Neural crest cell (in vitro differentiated cells): Measurements from ENCODE around the gene ASB18. TPM values are rescaled to one million over a fixed set of nuclear protein-coding genes. Genes with fewer than 3 reads are reported as not detected.
"Not testable (repeated sequence)": the region's sequence is repeated elsewhere in the genome, so short reads cannot be mapped to it uniquely, and the experiment has no call there.

ENCODE experiments used
- DNase-seq: peaks from one replicate; pipeline ENCODE4 v3.0.0; 2021; ENCODE audit warnings: low read depth, mixed read lengths, low spot score
- H3K27ac Mint-ChIP-seq: one replicate; pipeline ENCODE4 v1.8.0; 2021; ENCODE audit warnings: mild to moderate bottlenecking, mixed read lengths; ENCODE audit not compliant: unreplicated experiment
- H3K27me3 Mint-ChIP-seq: 2 replicates; pipeline ENCODE4 v1.8.0; 2021; ENCODE audit warnings: low read depth, mild to moderate bottlenecking, mixed read lengths
- H3K36me3 Mint-ChIP-seq: 2 replicates; pipeline ENCODE4 v1.8.0; 2021; ENCODE audit warnings: low read depth, mild to moderate bottlenecking, mixed read lengths
- H3K4me1 Mint-ChIP-seq: 2 replicates; pipeline ENCODE4 v1.8.0; 2021; ENCODE audit warnings: mixed read lengths
- H3K4me3 Mint-ChIP-seq: one replicate; pipeline ENCODE4 v1.8.0; 2021; ENCODE audit warnings: mild to moderate bottlenecking, mixed read lengths
- H3K9me3 Mint-ChIP-seq: 2 replicates; pipeline ENCODE4 v1.8.0; 2021; ENCODE audit warnings: mixed read lengths
- total RNA-seq: library from RNA; stranded (reverse); gene quantifications from 2 replicates; pipeline ENCODE4 v1.2.1, GENCODE V29; 2021
- TF ChIP-seq, protein P1 (sequence below): fragments of 200-600 bp; sonication (generic); conservative IDR thresholded peaks from 2 replicates; pipeline ENCODE4 v1.5.0; 2021; ENCODE audit warnings: antibody characterized with exemption, mild to moderate bottlenecking

The ASB18 gene
- total RNA-seq, 1 donor from 2014 or later = not detected

GRCh38 chr2:236284208-236284607, 20.0 kb upstream of the ASB18 start:
- peaks cover 19% of the 10 kb centered on the region for H3K36me3 Mint-ChIP-seq
- no peak overlapping the region for H3K27ac Mint-ChIP-seq
- H3K9me3 Mint-ChIP-seq = peaks cover 15% of the 10 kb centered on the region
- no peak overlapping the region for H3K4me3 Mint-ChIP-seq
- no peak for DNase-seq
- no peaks in the 10 kb centered on the region for H3K4me1 Mint-ChIP-seq
- peaks cover 13% of the 10 kb centered on the region for H3K27me3 Mint-ChIP-seq
- TF ChIP-seq, protein P1, sequence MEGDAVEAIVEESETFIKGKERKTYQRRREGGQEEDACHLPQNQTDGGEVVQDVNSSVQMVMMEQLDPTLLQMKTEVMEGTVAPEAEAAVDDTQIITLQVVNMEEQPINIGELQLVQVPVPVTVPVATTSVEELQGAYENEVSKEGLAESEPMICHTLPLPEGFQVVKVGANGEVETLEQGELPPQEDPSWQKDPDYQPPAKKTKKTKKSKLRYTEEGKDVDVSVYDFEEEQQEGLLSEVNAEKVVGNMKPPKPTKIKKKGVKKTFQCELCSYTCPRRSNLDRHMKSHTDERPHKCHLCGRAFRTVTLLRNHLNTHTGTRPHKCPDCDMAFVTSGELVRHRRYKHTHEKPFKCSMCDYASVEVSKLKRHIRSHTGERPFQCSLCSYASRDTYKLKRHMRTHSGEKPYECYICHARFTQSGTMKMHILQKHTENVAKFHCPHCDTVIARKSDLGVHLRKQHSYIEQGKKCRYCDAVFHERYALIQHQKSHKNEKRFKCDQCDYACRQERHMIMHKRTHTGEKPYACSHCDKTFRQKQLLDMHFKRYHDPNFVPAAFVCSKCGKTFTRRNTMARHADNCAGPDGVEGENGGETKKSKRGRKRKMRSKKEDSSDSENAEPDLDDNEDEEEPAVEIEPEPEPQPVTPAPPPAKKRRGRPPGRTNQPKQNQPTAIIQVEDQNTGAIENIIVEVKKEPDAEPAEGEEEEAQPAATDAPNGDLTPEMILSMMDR = no peak

- no peak overlapping the region for H3K27ac Mint-ChIP-seq
- H3K9me3 Mint-ChIP-seq = peaks cover 19% of the 10 kb centered on the region
- TF ChIP-seq, protein P1 = no peak
- no peak overlapping the region for H3K4me3 Mint-ChIP-seq
- peaks cover 27% of the 10 kb centered on the region for H3K36me3 Mint-ChIP-seq
- no peak for DNase-seq
- no peaks in the 10 kb centered on the region for H3K4me1 Mint-ChIP-seq
- H3K27me3 Mint-ChIP-seq = peaks cover 8% of the 10 kb centered on the region
Measured at GRCh38 chr2:236282406-236282805, 18.2 kb upstream of the ASB18 start.

GRCh38 chr2:236281423-236281822, 17.2 kb upstream of the ASB18 start:
- no peak for DNase-seq
- Mint-ChIP-seq H3K27ac (no peak overlapping the region), H3K27me3 (peaks cover 5% of the 10 kb centered on the region), H3K36me3 (peaks cover 35% of the 10 kb centered on the region), H3K4me3 (no peak overlapping the region), H3K4me1 (no peaks in the 10 kb centered on the region), H3K9me3 (peaks cover 19% of the 10 kb centered on the region)
- TF ChIP-seq, protein P1 = no peak

DNA sequence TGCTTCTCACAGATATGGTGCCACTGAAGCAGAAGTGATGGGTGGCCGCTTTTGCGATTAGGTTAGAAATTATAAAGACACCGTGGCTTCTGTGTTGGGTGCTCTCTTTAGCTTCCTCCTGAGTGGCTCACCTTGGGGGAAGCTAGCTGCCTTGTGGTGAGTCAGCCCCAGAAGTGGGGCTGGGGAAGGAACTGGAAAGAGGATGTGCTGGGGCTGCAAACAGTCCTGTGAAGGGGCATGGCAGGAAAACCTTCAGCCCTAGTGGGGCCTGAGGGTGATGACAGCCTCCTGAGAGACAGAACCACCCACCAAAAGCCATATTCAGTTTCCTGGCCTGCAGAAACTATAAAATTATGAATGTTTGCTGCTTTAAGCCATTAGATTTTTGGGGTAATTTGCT, 8.9 kb upstream of the ASB18 start:
- no peak overlapping the region for H3K4me3 Mint-ChIP-seq

DNA sequence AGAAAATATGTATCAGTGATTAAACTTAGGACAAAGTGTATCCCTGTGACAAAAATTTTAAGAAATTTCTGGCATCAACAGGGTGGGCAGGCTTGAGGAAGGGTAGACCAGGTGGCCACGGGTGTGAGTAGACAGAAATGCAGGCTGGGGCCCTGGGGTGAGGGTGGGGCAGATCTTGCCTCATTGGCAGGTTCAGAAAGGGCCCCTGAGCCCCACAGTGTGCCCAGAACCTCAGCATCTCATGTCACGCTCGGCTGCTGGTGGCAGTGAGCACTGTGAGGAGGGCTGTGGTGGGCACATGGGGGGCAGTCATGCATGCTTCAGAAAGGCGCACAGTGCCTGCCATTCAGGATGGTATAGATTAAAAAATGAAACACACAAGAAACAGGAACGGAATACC, 7.6 kb upstream of the ASB18 start:
- Mint-ChIP-seq H3K9me3 (peaks cover 30% of the 10 kb centered on the region), H3K27me3 (peaks cover 2% of the 10 kb centered on the region), H3K36me3 (peaks cover 41% of the 10 kb centered on the region), H3K27ac (no peak overlapping the region), H3K4me1 (no peaks in the 10 kb centered on the region), H3K4me3 (no peak overlapping the region)
- TF ChIP-seq, protein P1 = no peak
- no peak for DNase-seq

More for the DNA sequence above, 8.9 kb upstream of the ASB18 start:
- peaks cover 32% of the 10 kb centered on the region for H3K9me3 Mint-ChIP-seq
- peaks cover 2% of the 10 kb centered on the region for H3K27me3 Mint-ChIP-seq
- no peak for DNase-seq
- H3K4me1 Mint-ChIP-seq = no peaks in the 10 kb centered on the region
- peaks cover 48% of the 10 kb centered on the region for H3K36me3 Mint-ChIP-seq
- H3K27ac Mint-ChIP-seq = no peak overlapping the region
- TF ChIP-seq, protein P1 = no peak

DNA sequence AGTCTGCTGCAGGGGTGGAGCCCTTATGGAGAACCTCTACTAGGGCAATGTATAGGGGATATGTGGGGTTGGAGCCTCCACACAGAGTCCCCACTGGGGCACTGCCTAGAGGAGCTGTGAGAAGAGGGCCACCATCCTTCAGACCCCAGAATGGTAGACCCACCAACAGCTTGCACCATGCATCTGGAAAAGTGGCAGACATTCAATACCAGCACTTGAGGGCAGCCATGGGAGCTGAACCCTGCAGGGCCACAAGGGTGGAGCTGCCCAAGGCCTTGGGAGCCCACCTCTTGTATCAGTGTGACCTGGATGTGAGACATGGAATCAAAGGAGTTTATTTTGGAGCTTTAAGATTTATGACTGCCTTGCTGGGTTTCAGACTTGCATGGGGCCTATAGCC, 5.7 kb upstream of the ASB18 start:
- Mint-ChIP-seq H3K27me3 (peaks cover 12% of the 10 kb centered on the region), H3K36me3 (peaks cover 40% of the 10 kb centered on the region), H3K9me3 (peaks cover 30% of the 10 kb centered on the region)
- not testable (repeated sequence) for H3K4me3 Mint-ChIP-seq, DNase-seq, H3K4me1 Mint-ChIP-seq, H3K27ac Mint-ChIP-seq
